HG03097 (cell line): ENCODE data around the gene TRIM16.
"Not testable (repeated sequence)": the region's sequence is repeated elsewhere in the genome, so short reads cannot be mapped to it uniquely, and the experiment has no call there.

ENCODE experiments used
- ATAC-seq: cut with Tn5 transposase; IDR thresholded peaks from one replicate; pipeline ENCODE4 v1.9.1; 2021; ENCODE audit not compliant: unreplicated experiment, low FRiP score

TRIM16 gene

GRCh38 chr17:15622124-15622523, 62.0 kb downstream of the TRIM16 start:
- not testable (repeated sequence) for ATAC-seq

DNA sequence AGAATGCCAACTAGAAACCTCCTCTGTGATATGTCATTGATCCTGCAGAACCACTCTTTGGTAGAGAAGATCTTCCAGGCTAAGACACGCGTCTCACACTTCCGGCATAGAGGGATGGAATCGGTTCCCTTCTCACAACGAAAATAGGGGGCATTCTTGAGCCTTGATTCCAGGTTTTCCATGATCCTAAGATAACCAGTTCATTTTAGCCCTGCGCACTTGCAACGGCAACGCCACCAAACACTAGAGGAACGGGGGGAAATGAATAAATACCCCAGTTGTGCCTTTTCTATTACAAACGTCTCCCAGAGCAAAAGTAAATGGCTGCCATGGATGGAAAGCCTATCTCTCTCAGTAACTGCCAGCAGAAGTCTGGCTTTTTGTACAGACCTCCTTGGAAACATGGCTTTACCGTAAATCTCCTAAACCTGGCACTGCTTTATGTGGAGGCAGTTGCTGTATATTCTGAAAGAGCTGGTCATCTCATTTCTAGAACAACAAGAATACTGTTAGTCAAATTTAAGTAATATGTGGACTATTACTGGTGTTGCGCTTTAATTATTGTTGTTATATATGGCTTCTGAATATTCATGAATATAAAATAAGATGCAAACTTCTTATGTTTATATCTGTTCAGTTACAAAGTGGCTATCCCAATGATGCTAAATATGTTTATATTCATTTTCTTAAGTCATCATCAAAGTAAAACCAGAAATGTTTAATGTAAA, 64.6 kb downstream of the TRIM16 start, which contains the start of gene FBXW10B:
Gene FBXW10B, minus strand, starts transcription at position 374 of the 728 bp plus-strand sequence. Its CDS starts 192 bp downstream, at position 182.
- not testable (repeated sequence) for ATAC-seq

- not testable (repeated sequence) for ATAC-seq
Measured at GRCh38 chr17:15616828-15617227, 67.3 kb downstream of the TRIM16 start.

DNA sequence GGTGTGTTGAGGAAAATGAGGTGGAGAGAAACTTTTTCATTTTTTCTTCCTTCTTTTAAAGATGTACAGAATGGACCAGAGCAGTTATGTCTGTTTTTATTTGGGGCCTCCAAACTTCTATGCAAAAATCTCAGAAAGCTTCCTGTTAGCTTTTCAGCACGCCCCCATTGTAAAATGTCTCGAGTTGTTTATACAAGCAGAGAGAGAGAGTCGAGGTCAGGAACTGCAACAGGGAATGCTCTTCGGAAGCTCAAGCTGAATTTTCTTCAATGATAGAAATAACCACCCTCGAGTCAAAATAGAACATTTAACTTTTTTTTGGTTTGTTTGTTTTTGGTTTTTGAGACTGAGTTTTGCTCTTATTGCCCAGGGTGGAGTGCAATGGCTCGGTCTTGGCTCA, 68.3 kb downstream of the TRIM16 start:
- ATAC-seq: not testable (repeated sequence)

- not testable (repeated sequence) for ATAC-seq
Measured at GRCh38 chr17:15613111-15613510, 71.0 kb downstream of the TRIM16 start.

DNA sequence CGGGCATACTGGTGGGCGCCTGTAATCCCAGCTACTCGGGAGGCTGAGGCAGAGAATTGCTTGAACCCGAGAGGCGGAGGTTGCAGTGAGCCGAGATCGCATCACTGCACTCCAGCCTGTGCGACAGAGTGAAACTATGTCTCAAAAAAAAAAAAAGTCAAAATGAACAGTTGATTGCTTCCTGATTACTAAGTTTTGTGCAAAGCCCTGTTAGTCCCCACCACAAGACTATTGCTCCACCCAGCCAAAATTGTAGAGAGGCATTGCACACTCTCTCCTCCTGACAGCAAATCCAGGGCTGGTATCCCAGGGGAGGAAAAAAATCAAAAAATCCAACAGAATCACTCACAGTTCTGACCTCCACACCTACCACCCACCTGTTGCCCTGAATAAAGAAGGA, 91.2 kb downstream of the TRIM16 start:
- ATAC-seq: not testable (repeated sequence)

DNA sequence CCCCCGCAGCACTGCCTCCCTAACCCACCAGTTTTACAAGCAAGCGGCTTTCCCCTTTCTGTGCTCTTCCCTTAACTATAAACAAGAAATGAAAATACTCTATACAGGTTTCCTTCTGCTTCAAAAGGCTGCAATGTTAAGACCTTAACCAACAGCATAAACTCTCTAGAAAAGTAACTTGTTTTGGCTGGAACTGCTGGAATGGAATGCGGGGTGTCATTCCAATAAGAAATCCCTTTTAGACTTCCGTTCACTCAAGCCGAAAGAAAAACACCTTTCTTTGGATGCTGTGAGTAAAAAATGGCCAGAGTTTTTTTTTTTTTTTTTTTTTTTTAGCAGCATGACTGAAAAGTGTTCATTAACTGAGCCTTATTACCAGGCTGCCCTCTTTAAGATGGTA, 92.1 kb downstream of the TRIM16 start:
- ATAC-seq: not testable (repeated sequence)

GRCh38 chr17:15590844-15591243, 93.3 kb downstream of the TRIM16 start:
- not testable (repeated sequence) for ATAC-seq

GRCh38 chr17:15589544-15590536, 94.3 kb downstream of the TRIM16 start:
- ATAC-seq: not testable (repeated sequence)

- not testable (repeated sequence) for ATAC-seq
Measured at GRCh38 chr17:15588017-15588416, 96.1 kb downstream of the TRIM16 start.

- ATAC-seq: not testable (repeated sequence)
Measured at GRCh38 chr17:15583313-15583712, 100.8 kb downstream of the TRIM16 start.

GRCh38 chr17:15581462-15581861, 102.6 kb downstream of the TRIM16 start:
- ATAC-seq: not testable (repeated sequence)
